PC-9 (cell line): ENCODE data around the gene RAE1. TPM values are rescaled to one million over a fixed set of nuclear protein-coding genes. Genes with fewer than 3 reads are reported as not detected.

Experiments used
- BruUV-seq: library from RNA; stranded (reverse); fragments of 400-500 nt; replicated peaks from 2 replicates; lab custom pipeline; 2021; lab: Mats Ljungman, UMichigan
- CTCF ChIA-PET: fragments of 300-600 bp; sonication (Branson Sonifier 250); formaldehyde crosslinking; loops from one replicate; lab custom pipeline; 2022; ENCODE audit warnings: antibody characterized with exemption; lab: Charles Lee
- POLR2A ChIA-PET: fragments of 300-600 bp; sonication (Branson Sonifier 250); formaldehyde crosslinking; loops from one replicate; lab custom pipeline; 2022; ENCODE audit warnings: antibody characterized with exemption; ENCODE audit not compliant: unreplicated experiment; lab: Charles Lee
- DNase-seq, 2 experiments: peaks; one replicate each; pipeline versions ENCODE4 v3.0.0 to v3.0.0-alpha.2; 2015 to 2022; ENCODE audit warnings: mixed read lengths in 1 of 2
- H2AFZ ChIP-seq: fragments of 200-600 bp; sonication (generic); 2 replicates; pipeline ENCODE4 v1.8.1; 2017; ENCODE audit warnings: antibody characterized with exemption
- H3F3A ChIP-seq: fragments of 200-600 bp; sonication (generic); 2 replicates; pipeline ENCODE4 v1.8.1; 2017; ENCODE audit warnings: antibody characterized with exemption, mild to moderate bottlenecking, low read depth; ENCODE audit not compliant: insufficient read depth
- H3K27ac ChIP-seq: fragments of 200-600 bp; sonication (generic); 2 replicates; pipeline ENCODE4 v1.6.1; 2016; ENCODE audit warnings: mixed run types
- H3K27me3 ChIP-seq: fragments of 200-600 bp; sonication (generic); 2 replicates; pipeline ENCODE4 v1.6.1; 2016; ENCODE audit warnings: low read depth, mixed run types; ENCODE audit not compliant: insufficient read depth
- H3K36me3 ChIP-seq: fragments of 200-600 bp; sonication (generic); 2 replicates; pipeline ENCODE4 v1.6.1; 2016; ENCODE audit warnings: low read depth, mixed run types
- H3K4me1 ChIP-seq: fragments of 200-600 bp; sonication (generic); replicated peaks from 2 replicates; pipeline ENCODE4 v1.6.1; 2016; ENCODE audit warnings: mixed run types; ENCODE audit not compliant: insufficient read depth
- H3K4me2 ChIP-seq: fragments of 200-600 bp; sonication (generic); 2 replicates; pipeline ENCODE4 v1.6.1; 2017; ENCODE audit warnings: mixed run types
- H3K4me3 ChIP-seq: fragments of 200-600 bp; sonication (generic); 2 replicates; pipeline ENCODE4 v1.6.1; 2016; ENCODE audit warnings: mixed run types
- H3K79me2 ChIP-seq: fragments of 200-600 bp; sonication (generic); 2 replicates; pipeline ENCODE4 v1.6.1; 2017; ENCODE audit warnings: low read depth, mixed run types
- H3K9me2 ChIP-seq: fragments of 200-600 bp; sonication (generic); 2 replicates; pipeline ENCODE4 v1.8.1; 2017; ENCODE audit warnings: mild to moderate bottlenecking; ENCODE audit not compliant: insufficient read depth
- H3K9me3 ChIP-seq: fragments of 200-600 bp; sonication (generic); 2 replicates; pipeline ENCODE4 v1.8.1; 2016; ENCODE audit warnings: low read depth; ENCODE audit not compliant: insufficient read depth
- H4K20me1 ChIP-seq: fragments of 200-600 bp; sonication (generic); 2 replicates; pipeline ENCODE4 v1.8.1; 2017; ENCODE audit not compliant: insufficient read depth
- CTCF ChIP-seq: fragments of 200-600 bp; sonication (generic); conservative IDR thresholded peaks from 2 replicates; pipeline ENCODE4 v1.6.1; 2017; ENCODE audit warnings: mixed run types, antibody characterized with exemption, mild to moderate bottlenecking, moderate library complexity
- EZH2 ChIP-seq: fragments of 200-600 bp; sonication (generic); IDR thresholded peaks from 2 replicates; pipeline ENCODE4 v1.8.0; 2017; ENCODE audit warnings: antibody characterized with exemption, low read depth
- intact Hi-C: fragments of 100-400 bp; cut with micrococcal nuclease; formaldehyde crosslinking; loops from one replicate; pipeline ENCODE4 v1.10.0; 2022; ENCODE audit not compliant: unreplicated experiment
- total RNA-seq: library from RNA; stranded (reverse); gene quantifications from 2 replicates; pipeline ENCODE4 v1.2.3, GENCODE V29; 2021

RAE1 gene
- total RNA-seq, 1 experiment from 2014 or later, result 38.4 TPM

GRCh38 chr20:57409316-57409671, 58.2 kb downstream of the RAE1 start:
- POLR2A ChIA-PET, result no interaction called here
- CTCF ChIA-PET, result no interaction called here
- intact Hi-C loops, result no loop called here
- H3K79me2 ChIP-seq, result no peaks in the 10 kb centered on the region
- no peak overlapping the region for H3K4me2 ChIP-seq
- DNase-seq, result no peak
- H3K9me3 ChIP-seq, result no peaks in the 10 kb centered on the region
- no peak overlapping the region for H2AFZ ChIP-seq
- no peaks in the 10 kb centered on the region for H3K27me3 ChIP-seq
- H3F3A ChIP-seq, result no peaks in the 10 kb centered on the region
- no peaks in the 10 kb centered on the region for H3K9me2 ChIP-seq
- H3K36me3 ChIP-seq, result no peaks in the 10 kb centered on the region
- TF ChIP-seq CTCF (no peak), EZH2 (no peak)
- BruUV-seq, result no TSS peak
- no peak overlapping the region for H3K27ac ChIP-seq
- H4K20me1 ChIP-seq, result no peaks in the 10 kb centered on the region; the same call in 1 of the 2 replicates
- no peak overlapping the region for H3K4me3 ChIP-seq
- no peaks in the 10 kb centered on the region for H3K4me1 ChIP-seq

GRCh38 chr20:57409672-57410397, 58.8 kb downstream of the RAE1 start:
- H3F3A ChIP-seq, result no peaks in the 10 kb centered on the region
- H3K4me1 ChIP-seq, result no peaks in the 10 kb centered on the region
- H3K36me3 ChIP-seq, result no peaks in the 10 kb centered on the region
- no peak overlapping the region for H2AFZ ChIP-seq
- H4K20me1 ChIP-seq, result no peaks in the 10 kb centered on the region; the same call in 1 of the 2 replicates
- BruUV-seq, result no TSS peak
- H3K9me2 ChIP-seq, result no peaks in the 10 kb centered on the region
- POLR2A ChIA-PET, result no interaction called here
- no peak overlapping the region for H3K4me3 ChIP-seq
- no peaks in the 10 kb centered on the region for H3K9me3 ChIP-seq
- H3K79me2 ChIP-seq, result no peaks in the 10 kb centered on the region
- no peak for DNase-seq
- intact Hi-C loops, result no loop called here
- CTCF ChIA-PET, result no interaction called here
- no peaks in the 10 kb centered on the region for H3K27me3 ChIP-seq
- H3K4me2 ChIP-seq, result no peak overlapping the region
- H3K27ac ChIP-seq, result no peak overlapping the region
- no peak for TF ChIP-seq EZH2
- no peak for TF ChIP-seq CTCF

- no peaks in the 10 kb centered on the region for H3K4me1 ChIP-seq
- no peaks in the 10 kb centered on the region for H3F3A ChIP-seq
- ChIA-PET POLR2A (interaction anchor here (0.6 kb wide), 1 partner anchor 381 kb away, joined by 3 read pairs; no protein-coding TSS in a partner anchor), CTCF (no interaction called here)
- no peaks in the 10 kb centered on the region for H3K27me3 ChIP-seq
- intact Hi-C loops, result no loop called here
- H3K79me2 ChIP-seq, result no peaks in the 10 kb centered on the region
- H4K20me1 ChIP-seq, result no peaks in the 10 kb centered on the region; the same call in 1 of the 2 replicates
- H3K9me2 ChIP-seq, result no peaks in the 10 kb centered on the region
- no peak overlapping the region for H2AFZ ChIP-seq
- H3K36me3 ChIP-seq, result no peaks in the 10 kb centered on the region
- DNase-seq, result no peak
- H3K4me3 ChIP-seq, result no peak overlapping the region
- no peak overlapping the region for H3K4me2 ChIP-seq
- H3K27ac ChIP-seq, result no peak overlapping the region
- BruUV-seq, result no TSS peak
- H3K9me3 ChIP-seq, result no peaks in the 10 kb centered on the region
- TF ChIP-seq EZH2 (no peak), CTCF (no peak)
Measured at GRCh38 chr20:57410398-57410920, 59.4 kb downstream of the RAE1 start.
